Hepatocyte (in vitro differentiated cells): ENCODE data around the gene LRFN3.

Experiments used
- CTCF ChIP-seq: fragments of 200-600 bp; sonication (generic); IDR thresholded peaks from 2 replicates; pipeline ENCODE4 v1.5.1; 2016; ENCODE audit warnings: antibody characterized with exemption, mild to moderate bottlenecking; ENCODE audit not compliant: poor library complexity
- EZH2 ChIP-seq: fragments of 200-600 bp; sonication (generic); IDR thresholded peaks from 2 replicates; pipeline ENCODE4 v1.6.1; 2016; ENCODE audit warnings: antibody characterized with exemption, mild to moderate bottlenecking, borderline replicate concordance

- TF ChIP-seq CTCF (no peak), EZH2 (no peak)
Observed at GRCh38 chr19:35898499-35898809, 37.7 kb upstream of the LRFN3 start.
